Muscle of leg (tissue), 16 donors: ENCODE data around the gene PDLIM3. TPM values are rescaled to one million over a fixed set of nuclear protein-coding genes. Genes with fewer than 3 reads are reported as not detected.

ENCODE experiments used
- DNase-seq: peaks from one replicate; pipeline ENCODE4 v3.0.0; 2013
- H3K27ac ChIP-seq: one replicate; pipeline ENCODE4 v1.5.1; 2013; ENCODE audit warnings: mild to moderate bottlenecking, low read length, control low read depth
- H3K27me3 ChIP-seq: one replicate; pipeline ENCODE4 v1.6.1; 2013; ENCODE audit warnings: low read length; ENCODE audit not compliant: control insufficient read depth, insufficient read depth
- H3K36me3 ChIP-seq: one replicate; pipeline ENCODE4 v1.6.1; 2013; ENCODE audit warnings: low read length; ENCODE audit not compliant: control insufficient read depth, insufficient read depth
- H3K4me1 ChIP-seq: one replicate; pipeline ENCODE4 v1.6.1; 2013; ENCODE audit warnings: low read length; ENCODE audit not compliant: control insufficient read depth, insufficient read depth
- H3K4me3 ChIP-seq: one replicate; pipeline ENCODE4 v1.5.1; 2013; ENCODE audit warnings: low read length, control low read depth
- H3K9me3 ChIP-seq: replicated peaks from 2 replicates; pipeline ENCODE4 v1.6.1; 2013; ENCODE audit warnings: low read depth, low read length; ENCODE audit not compliant: control insufficient read depth
- WGBS: methylation state at CpG from one replicate; pipeline ENCODE4 v1.1.5; 2013; ENCODE audit warnings: missing lambda C conversion rate; ENCODE audit not compliant: insufficient coverage; 5-methylcytosine and 5-hydroxymethylcytosine counted together
- long read RNA-seq, 11 donors: transcript quantifications; one replicate each; lab custom pipeline, GENCODE V29; 2026
- polyA plus RNA-seq, 8 donors: library from polyadenylated mRNA; unstranded; fragments of 120-200 nt; gene quantifications; one replicate each; pipeline versions ENCODE4 v1.2.1 to v1.2.3, GENCODE V29; 2013; ENCODE audit warnings: inconsistent platforms in 1 of 8, low replicate concordance in 1 of 8; ENCODE audit not compliant: insufficient read length in 8 of 8, insufficient read depth in 1 of 8
- total RNA-seq: library from RNA; stranded (reverse); fragments of 120-200 nt; gene quantifications from one replicate; pipeline ENCODE4 v1.2.4, GENCODE V29; 2013

The PDLIM3 gene
- total RNA-seq (541 TPM), polyA plus RNA-seq (100 to 1,000 TPM; 306 to 515 (median 458) TPM)
- long read RNA-seq, donor 1, transcript PDLIM3-203 (7 exons, 1,672 nt): major isoform, 31 of 57 reads
- long read RNA-seq, donor 1, transcript PDLIM3-201 (8 exons, 2,803 nt): minor isoform, 10 of 57 reads
- long read RNA-seq, donor 1, partial matches to known transcripts: 8 of 57 reads
- long read RNA-seq, donor 1, other reads (novel, unspliced or antisense): 0 of 57 reads
- long read RNA-seq, donor 2, transcript PDLIM3-203 (7 exons, 1,672 nt): major isoform, 5 of 7 reads
- long read RNA-seq, donor 2, partial matches to known transcripts: 0 of 7 reads
- long read RNA-seq, donor 2, other reads (novel, unspliced or antisense): 0 of 7 reads
- long read RNA-seq, donor 3, transcript PDLIM3-201 (8 exons, 2,803 nt): minor isoform, 23 of 116 reads
- long read RNA-seq, donor 3, transcript PDLIM3-210 (3 exons, 906 nt): minor isoform, 6 of 116 reads
- long read RNA-seq, donor 3, transcript PDLIM3-203 (7 exons, 1,672 nt): major isoform, 63 of 116 reads
- long read RNA-seq, donor 3, partial matches to known transcripts: 20 of 116 reads
- long read RNA-seq, donor 3, other reads (novel, unspliced or antisense): 0 of 116 reads
- long read RNA-seq, donor 4, transcript PDLIM3-211 (3 exons, 622 nt): minor isoform, 6 of 60 reads
- long read RNA-seq, donor 4, transcript PDLIM3-203 (7 exons, 1,672 nt): major isoform, 28 of 60 reads
- long read RNA-seq, donor 4, transcript PDLIM3-210 (3 exons, 906 nt): minor isoform, 5 of 60 reads
- long read RNA-seq, donor 4, partial matches to known transcripts: 13 of 60 reads
- long read RNA-seq, donor 4, other reads (novel, unspliced or antisense): 0 of 60 reads
- long read RNA-seq, donor 5, transcript PDLIM3-203 (7 exons, 1,672 nt): major isoform, 162 of 244 reads
- long read RNA-seq, donor 5, transcript PDLIM3-211 (3 exons, 622 nt): minor isoform, 13 of 244 reads
- long read RNA-seq, donor 5, transcript PDLIM3-201 (8 exons, 2,803 nt): minor isoform, 17 of 244 reads
- long read RNA-seq, donor 5, transcript PDLIM3-204 (5 exons, 2,819 nt): minor isoform, 5 of 244 reads
- long read RNA-seq, donor 5, partial matches to known transcripts: 40 of 244 reads
- long read RNA-seq, donor 5, other reads (novel, unspliced or antisense): 0 of 244 reads
- long read RNA-seq, donor 6, transcript PDLIM3-210 (3 exons, 906 nt): minor isoform, 12 of 367 reads
- long read RNA-seq, donor 6, transcript PDLIM3-201 (8 exons, 2,803 nt): minor isoform, 18 of 367 reads
- long read RNA-seq, donor 6, transcript PDLIM3-203 (7 exons, 1,672 nt): major isoform, 103 of 367 reads
- long read RNA-seq, donor 6, transcript PDLIM3-211 (3 exons, 622 nt): minor isoform, 9 of 367 reads
- long read RNA-seq, donor 6, partial matches to known transcripts: 219 of 367 reads
- long read RNA-seq, donor 6, other reads (novel, unspliced or antisense): 0 of 367 reads
- long read RNA-seq, donor 7, transcript PDLIM3-203 (7 exons, 1,672 nt): major isoform, 74 of 128 reads
- long read RNA-seq, donor 7, transcript PDLIM3-211 (3 exons, 622 nt): minor isoform, 6 of 128 reads
- long read RNA-seq, donor 7, transcript PDLIM3-210 (3 exons, 906 nt): minor isoform, 9 of 128 reads
- long read RNA-seq, donor 7, transcript PDLIM3-201 (8 exons, 2,803 nt): minor isoform, 8 of 128 reads
- long read RNA-seq, donor 7, partial matches to known transcripts: 30 of 128 reads
- long read RNA-seq, donor 7, other reads (novel, unspliced or antisense): 0 of 128 reads
- long read RNA-seq, donor 8, transcript PDLIM3-201 (8 exons, 2,803 nt): minor isoform, 9 of 60 reads
- long read RNA-seq, donor 8, transcript PDLIM3-203 (7 exons, 1,672 nt): major isoform, 35 of 60 reads
- long read RNA-seq, donor 8, transcript PDLIM3-204 (5 exons, 2,819 nt): minor isoform, 5 of 60 reads
- long read RNA-seq, donor 8, partial matches to known transcripts: 5 of 60 reads
- long read RNA-seq, donor 8, other reads (novel, unspliced or antisense): 0 of 60 reads
- long read RNA-seq, donor 9, transcript PDLIM3-211 (3 exons, 622 nt): minor isoform, 6 of 245 reads
- long read RNA-seq, donor 9, transcript PDLIM3-201 (8 exons, 2,803 nt): minor isoform, 13 of 245 reads
- long read RNA-seq, donor 9, transcript PDLIM3-203 (7 exons, 1,672 nt): major isoform, 65 of 245 reads
- long read RNA-seq, donor 9, partial matches to known transcripts: 154 of 245 reads
- long read RNA-seq, donor 9, other reads (novel, unspliced or antisense): 0 of 245 reads
- long read RNA-seq, donor 10, transcript PDLIM3-203 (7 exons, 1,672 nt): major isoform, 57 of 128 reads
- long read RNA-seq, donor 10, transcript PDLIM3-210 (3 exons, 906 nt): minor isoform, 14 of 128 reads
- long read RNA-seq, donor 10, transcript PDLIM3-211 (3 exons, 622 nt): minor isoform, 12 of 128 reads
- long read RNA-seq, donor 10, transcript PDLIM3-201 (8 exons, 2,803 nt): minor isoform, 20 of 128 reads
- long read RNA-seq, donor 10, partial matches to known transcripts: 20 of 128 reads
- long read RNA-seq, donor 10, other reads (novel, unspliced or antisense): 0 of 128 reads
- long read RNA-seq, donor 11, transcript PDLIM3-201 (8 exons, 2,803 nt): minor isoform, 26 of 105 reads
- long read RNA-seq, donor 11, transcript PDLIM3-203 (7 exons, 1,672 nt): major isoform, 68 of 105 reads
- long read RNA-seq, donor 11, transcript PDLIM3-211 (3 exons, 622 nt): minor isoform, 5 of 105 reads
- long read RNA-seq, donor 11, partial matches to known transcripts: 0 of 105 reads
- long read RNA-seq, donor 11, other reads (novel, unspliced or antisense): 0 of 105 reads

GRCh38 chr4:185534866-185535611 is at the start of gene PDLIM3:
TSS of gene PDLIM3 (minus strand) at chr4:185535507. CDS start at chr4:185535434, 73 bp downstream.
- no peaks in the 10 kb centered on the region for H3K36me3 ChIP-seq
- peaks cover 26% of the 10 kb centered on the region for H3K27me3 ChIP-seq
- peak within 1 kb of the TSS; percentile 94 for H3K27ac ChIP-seq
- peak within 1 kb of the TSS; percentile 77 for H3K4me3 ChIP-seq
- no peak for DNase-seq
- under 1% methylated on average over 49 of the region's 66 CpGs for WGBS
- H3K4me1 ChIP-seq: peaks cover 21% of the 10 kb centered on the region
- no peaks in the 10 kb centered on the region for H3K9me3 ChIP-seq

- Histone ChIP-seq H3K9me3 (no peaks in the 10 kb centered on the region), H3K36me3 (no peaks in the 10 kb centered on the region), H3K27ac (no peak overlapping the region), H3K4me3 (no peak overlapping the region), H3K27me3 (peaks cover 12% of the 10 kb centered on the region), H3K4me1 (peaks cover 20% of the 10 kb centered on the region)
- DNase-seq: no peak
- WGBS: no CpG with 5 or more reads among the region's 1 CpG
These were observed 48.5 kb upstream of the PDLIM3 start for GRCh38 chr4:185583813-185584212.

- Histone ChIP-seq H3K9me3 (no peaks in the 10 kb centered on the region), H3K27me3 (peaks cover 8% of the 10 kb centered on the region), H3K4me1 (peaks cover 24% of the 10 kb centered on the region), H3K27ac (peak overlapping the region; percentile 55), H3K4me3 (no peak overlapping the region), H3K36me3 (no peaks in the 10 kb centered on the region)
- WGBS: 56% methylated on average over 1 of the region's 7 CpGs
- no peak for DNase-seq
These were observed 47.5 kb upstream of the PDLIM3 start for GRCh38 chr4:185582651-185583400.

- Histone ChIP-seq H3K27ac (no peak overlapping the region), H3K4me3 (no peak overlapping the region), H3K4me1 (peaks cover 31% of the 10 kb centered on the region), H3K27me3 (no peaks in the 10 kb centered on the region), H3K36me3 (no peaks in the 10 kb centered on the region), H3K9me3 (no peaks in the 10 kb centered on the region)
- WGBS: 77% methylated on average over 11 of the region's 12 CpGs
- no peak for DNase-seq
These were observed 45.4 kb upstream of the PDLIM3 start for GRCh38 chr4:185580699-185581098.

- DNase-seq: no peak
- H3K4me3 ChIP-seq: no peak overlapping the region
- WGBS: 68% methylated on average over 2 of the region's 3 CpGs
- H3K27ac ChIP-seq: peak overlapping the region; percentile 90
- no peaks in the 10 kb centered on the region for H3K36me3 ChIP-seq
- no peaks in the 10 kb centered on the region for H3K27me3 ChIP-seq
- H3K4me1 ChIP-seq: peaks cover 37% of the 10 kb centered on the region
- no peaks in the 10 kb centered on the region for H3K9me3 ChIP-seq
These were observed 43.0 kb upstream of the PDLIM3 start for GRCh38 chr4:185578284-185578683.

GRCh38 chr4:185576962-185577950 is 41.9 kb upstream of the PDLIM3 start:
- peak; percentile 91 for DNase-seq
- Histone ChIP-seq H3K9me3 (no peaks in the 10 kb centered on the region), H3K4me1 (peaks cover 33% of the 10 kb centered on the region), H3K27me3 (no peaks in the 10 kb centered on the region), H3K27ac (peak overlapping the region; percentile 90), H3K36me3 (no peaks in the 10 kb centered on the region), H3K4me3 (no peak overlapping the region)
- 86% methylated on average over 7 of the region's 8 CpGs for WGBS
